Keratinocyte (primary cell): ENCODE measurements around the gene SLC7A11.

ENCODE experiments used
- EZH2 ChIP-seq: IDR thresholded peaks from one replicate; pipeline ENCODE4 v1.6.1; 2012; ENCODE audit warnings: inconsistent platforms, mild to moderate bottlenecking, low read length, moderate library complexity
- TF ChIP-seq, protein P1 (sequence below), 3 experiments: IDR thresholded peaks in 1 of 3; conservative IDR thresholded peaks in 1 of 3; optimal IDR thresholded peaks in 1 of 3; 2 replicates in 2 of 3; 3 replicates in 1 of 3; pipeline versions ENCODE3 to v1.5.1; 2011; ENCODE audit warnings: low read length in 3 of 3, mild to moderate bottlenecking in 3 of 3, moderate library complexity in 2 of 3, control low read depth in 1 of 3, inconsistent platforms in 1 of 3; ENCODE audit not compliant: insufficient read depth in 2 of 3; ENCODE audit errors: extremely low read depth in 1 of 3

DNA sequence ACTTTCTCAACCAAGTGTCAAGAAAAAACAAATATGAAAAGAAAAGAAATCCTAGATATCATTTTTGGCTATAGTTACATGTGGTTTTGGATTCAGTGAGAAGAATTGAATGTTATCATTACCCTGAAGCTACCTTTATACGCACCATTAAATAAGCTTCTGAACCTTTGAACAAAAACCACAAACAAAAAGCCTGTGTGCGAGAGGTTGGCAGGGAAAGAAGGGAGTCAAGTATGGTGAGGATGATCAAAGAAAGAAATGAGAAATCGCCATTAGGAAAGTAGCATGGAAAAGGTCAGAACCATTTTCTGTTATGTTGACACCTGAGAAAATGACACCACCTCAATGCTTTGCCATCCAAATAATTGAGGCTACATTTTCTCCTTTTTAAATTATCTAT, 1.2 kb upstream of the SLC7A11 start:
- TF ChIP-seq, protein P1, sequence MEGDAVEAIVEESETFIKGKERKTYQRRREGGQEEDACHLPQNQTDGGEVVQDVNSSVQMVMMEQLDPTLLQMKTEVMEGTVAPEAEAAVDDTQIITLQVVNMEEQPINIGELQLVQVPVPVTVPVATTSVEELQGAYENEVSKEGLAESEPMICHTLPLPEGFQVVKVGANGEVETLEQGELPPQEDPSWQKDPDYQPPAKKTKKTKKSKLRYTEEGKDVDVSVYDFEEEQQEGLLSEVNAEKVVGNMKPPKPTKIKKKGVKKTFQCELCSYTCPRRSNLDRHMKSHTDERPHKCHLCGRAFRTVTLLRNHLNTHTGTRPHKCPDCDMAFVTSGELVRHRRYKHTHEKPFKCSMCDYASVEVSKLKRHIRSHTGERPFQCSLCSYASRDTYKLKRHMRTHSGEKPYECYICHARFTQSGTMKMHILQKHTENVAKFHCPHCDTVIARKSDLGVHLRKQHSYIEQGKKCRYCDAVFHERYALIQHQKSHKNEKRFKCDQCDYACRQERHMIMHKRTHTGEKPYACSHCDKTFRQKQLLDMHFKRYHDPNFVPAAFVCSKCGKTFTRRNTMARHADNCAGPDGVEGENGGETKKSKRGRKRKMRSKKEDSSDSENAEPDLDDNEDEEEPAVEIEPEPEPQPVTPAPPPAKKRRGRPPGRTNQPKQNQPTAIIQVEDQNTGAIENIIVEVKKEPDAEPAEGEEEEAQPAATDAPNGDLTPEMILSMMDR (optimal IDR thresholded peaks at IDR 0.05 in 1 of 3, IDR thresholded peaks at IDR 0.05 in 1 of 3, conservative IDR thresholded peaks at IDR 0.05 in 1 of 3; ENCODE audit: extremely low read depth in 1 of 3, insufficient read depth in 2 of 3, low read length in 3 of 3) = no peak
- TF ChIP-seq EZH2 = no peak
